Measurements from ENCODE around the gene MFRP. TPM values are rescaled to one million over a fixed set of nuclear protein-coding genes. Genes with fewer than 3 reads are reported as not detected.

The MFRP gene
- polyA plus RNA-seq, 1 of the 3 experiments (the other 2 are of a cell fraction), result not detected

GRCh38 chr11:119332111-119332765 is 14.3 kb downstream of the MFRP start:
- no peak overlapping the region for H3K4me2 ChIP-seq
- no peaks in the 10 kb centered on the region for H3F3A ChIP-seq (replicated peaks; ENCODE audit: insufficient read depth)
- no peak overlapping the region for H3K9ac ChIP-seq
- ChIA-PET POLR2A (no interaction called here), CTCF (interaction anchor here (0.9 to 5.2 kb wide), 3 partner anchors 8 to 127 kb away, joined by 3 to 45 read pairs (median 8); partner anchors contain the start of genes C1QTNF5 and CBL)
- peaks cover 0 to 12% of the 10 kb centered on the region in 2 experiments for H3K36me3 ChIP-seq (replicated peaks in 1 of 2; ENCODE audit: control insufficient read depth in 1 of 2, insufficient read depth in 2 of 2, low read length in 1 of 2)
- no peak overlapping the region for H3K4me3 ChIP-seq (ENCODE audit: low read depth in 2 of 2, low read length in 1 of 2)
- peaks cover 2 to 16% of the 10 kb centered on the region in 2 experiments; a peak in 3 of 4 replicates for H3K4me1 ChIP-seq (ENCODE audit: control insufficient read depth in 1 of 2, insufficient read depth in 2 of 2, low read depth in 1 of 2, low read length in 1 of 2)
- WGBS (ENCODE audit: low lambda C conversion rate), result 80% methylated on average over 4 of the region's 4 CpGs
- no peaks in the 10 kb centered on the region for H4K20me1 ChIP-seq (ENCODE audit: insufficient read depth)
- no peak overlapping the region for H3K27ac ChIP-seq (ENCODE audit: low read depth in 2 of 2, low read length in 1 of 2)
- no peaks in the 10 kb centered on the region for H3K9me3 ChIP-seq
- H3K9me2 ChIP-seq, result no peaks in the 10 kb centered on the region
- TF ChIP-seq POLR2AphosphoS5 (IDR thresholded peaks at IDR 0.05; ENCODE audit: low read depth, low read length) (no peak), USF1 (IDR thresholded peaks at IDR 0.05; ENCODE audit: borderline replicate concordance, low read depth) (no peak), EP300 (IDR thresholded peaks at IDR 0.05; ENCODE audit: borderline replicate concordance in 1 of 2, low read depth in 1 of 2, low read length in 1 of 2) (no peak), RFX5 (IDR thresholded peaks at IDR 0.05; ENCODE audit: low read length) (no peak), RCOR1 (IDR thresholded peaks at IDR 0.05; ENCODE audit: low read length) (no peak), FOXJ3 (CRISPR knock-in tag; IDR thresholded peaks at IDR 0.05) (no peak), FOSL2 (IDR thresholded peaks at IDR 0.05; ENCODE audit: borderline replicate concordance, low read depth) (no peak), SMC3 (IDR thresholded peaks at IDR 0.05; ENCODE audit: low read depth, low read length) (no peak), NRF1 (IDR thresholded peaks at IDR 0.05; ENCODE audit: low read depth, low read length) (no peak), RXRA (IDR thresholded peaks at IDR 0.05; ENCODE audit: borderline replicate concordance, low read depth) (no peak), SIN3A (IDR thresholded peaks at IDR 0.05; ENCODE audit: borderline replicate concordance, low read depth, low read length) (no peak), GABPA (IDR thresholded peaks at IDR 0.05; ENCODE audit: low read depth) (no peak), ZBTB33 (IDR thresholded peaks at IDR 0.05; ENCODE audit: borderline replicate concordance, low read depth) (no peak), TAF1 (IDR thresholded peaks at IDR 0.05; ENCODE audit: borderline replicate concordance, low read depth, low read length) (no peak), FOXM1 (IDR thresholded peaks at IDR 0.05; ENCODE audit: low read depth) (no peak)
- H3K79me2 ChIP-seq (ENCODE audit: insufficient read depth), result peaks cover 28% of the 10 kb centered on the region
- H2AFZ ChIP-seq (ENCODE audit: low read depth), result no peak overlapping the region
- H3K27me3 ChIP-seq (ENCODE audit: insufficient read depth), result no peaks in the 10 kb centered on the region
- no peak for DNase-seq

GRCh38 chr11:119330237-119330636 is 16.3 kb downstream of the MFRP start:
- Histone ChIP-seq H2AFZ (ENCODE audit: low read depth) (no peak overlapping the region), H3K36me3 (replicated peaks in 1 of 2; ENCODE audit: control insufficient read depth in 1 of 2, insufficient read depth in 2 of 2, low read length in 1 of 2) (no peaks in the 10 kb centered on the region), H3K4me1 (ENCODE audit: control insufficient read depth in 1 of 2, insufficient read depth in 2 of 2, low read depth in 1 of 2, low read length in 1 of 2) (peaks cover 0 to 5% of the 10 kb centered on the region in 2 experiments; a peak in 1 of 4 replicates), H3F3A (replicated peaks; ENCODE audit: insufficient read depth) (no peaks in the 10 kb centered on the region), H3K9me3 (no peaks in the 10 kb centered on the region), H3K4me3 (ENCODE audit: low read depth in 2 of 2, low read length in 1 of 2) (no peak overlapping the region), H3K27ac (ENCODE audit: low read depth in 2 of 2, low read length in 1 of 2) (no peak overlapping the region), H3K27me3 (ENCODE audit: insufficient read depth) (no peaks in the 10 kb centered on the region), H3K79me2 (ENCODE audit: insufficient read depth) (peaks cover 8% of the 10 kb centered on the region), H3K9me2 (no peaks in the 10 kb centered on the region), H4K20me1 (ENCODE audit: insufficient read depth) (no peaks in the 10 kb centered on the region), H3K9ac (no peak overlapping the region), H3K4me2 (no peak overlapping the region)
- WGBS (ENCODE audit: low lambda C conversion rate), result 39% methylated on average over 1 of the region's 1 CpG
- ChIA-PET POLR2A (no interaction called here), CTCF (interaction anchor here (0.8 to 1.1 kb wide), 2 partner anchors 9 to 26 kb away, joined by 3 read pairs; no protein-coding TSS in a partner anchor)
- DNase-seq, result no peak
- TF ChIP-seq GABPA (IDR thresholded peaks at IDR 0.05; ENCODE audit: low read depth) (no peak), PBX3 (IDR thresholded peaks at IDR 0.05) (no peak), CHD2 (IDR thresholded peaks at IDR 0.05; ENCODE audit: low read length, partially characterized antibody) (no peak), EZH2phosphoT487 (IDR thresholded peaks at IDR 0.05; ENCODE audit: borderline replicate concordance, low read depth) (no peak), FOSL2 (IDR thresholded peaks at IDR 0.05; ENCODE audit: borderline replicate concordance, low read depth) (no peak), MXI1 (IDR thresholded peaks at IDR 0.05; ENCODE audit: low read depth, low read length) (no peak), ELF1 (IDR thresholded peaks at IDR 0.05) (no peak), JUND (IDR thresholded peaks at IDR 0.05) (no peak), POLR2AphosphoS5 (IDR thresholded peaks at IDR 0.05; ENCODE audit: low read depth, low read length) (no peak), RXRA (IDR thresholded peaks at IDR 0.05; ENCODE audit: borderline replicate concordance, low read depth) (no peak), MAX (IDR thresholded peaks at IDR 0.05; ENCODE audit: low read depth) (no peak), RFX5 (IDR thresholded peaks at IDR 0.05; ENCODE audit: low read length) (no peak), FOXM1 (IDR thresholded peaks at IDR 0.05; ENCODE audit: low read depth) (no peak), TCF12 (IDR thresholded peaks at IDR 0.05) (no peak)
